Measurements from ENCODE around the gene CNTN3.

Gene CNTN3

GRCh38 chr3:74646094-74646493 lies 31.6 kb upstream of the CNTN3 start:
- H3K4me3 ChIP-seq (ENCODE audit: low read depth, low read length): no peak overlapping the region
- no peak for TF ChIP-seq CTCF (IDR thresholded peaks at IDR 0.05; ENCODE audit: insufficient read depth, low read length, missing control alignments)
- ChIA-PET CTCF (interaction anchor here (1.0 kb wide), 1 partner anchor 9 kb away, joined by 3 read pairs; no protein-coding TSS in a partner anchor), POLR2A (no interaction called here)
- no peak for DNase-seq (ENCODE audit: low read depth, low spot score)

- DNase-seq (ENCODE audit: low read depth, low spot score): no peak
- no peak for TF ChIP-seq CTCF (IDR thresholded peaks at IDR 0.05; ENCODE audit: insufficient read depth, low read length, missing control alignments)
- POLR2A ChIA-PET: no interaction called here
- CTCF ChIA-PET: no interaction called here
- no peak overlapping the region for H3K4me3 ChIP-seq (ENCODE audit: low read depth, low read length)
These were observed 29.2 kb upstream of the CNTN3 start for GRCh38 chr3:74643636-74644035.

DNA sequence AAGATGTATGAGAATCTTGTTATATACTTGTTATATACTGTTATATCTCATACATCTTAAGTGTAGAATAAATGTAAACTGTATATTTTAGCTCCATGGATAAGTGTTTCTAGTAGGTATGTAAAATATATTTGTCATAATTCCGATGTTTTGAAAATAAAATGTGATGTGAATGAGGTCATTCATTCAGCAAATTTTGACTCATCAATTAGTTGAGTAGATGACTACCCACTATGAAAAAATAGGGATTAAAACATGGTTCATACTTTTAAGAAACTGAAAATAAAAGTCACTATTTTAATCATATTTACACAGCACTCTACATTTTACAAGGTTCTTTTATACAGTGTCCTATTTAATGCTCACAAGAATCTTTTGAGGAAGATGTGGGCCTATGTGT lies 28.4 kb upstream of the CNTN3 start:
- no peak for TF ChIP-seq CTCF (IDR thresholded peaks at IDR 0.05; ENCODE audit: insufficient read depth, low read length, missing control alignments)
- CTCF ChIA-PET: no interaction called here
- POLR2A ChIA-PET: no interaction called here
- no peak for DNase-seq (ENCODE audit: low read depth, low spot score)
- H3K4me3 ChIP-seq (ENCODE audit: low read depth, low read length): no peak overlapping the region

GRCh38 chr3:74640211-74640610 lies 25.8 kb upstream of the CNTN3 start:
- ChIA-PET POLR2A (no interaction called here), CTCF (no interaction called here)
- DNase-seq (ENCODE audit: low read depth, low spot score): no peak
- no peak for TF ChIP-seq CTCF (IDR thresholded peaks at IDR 0.05; ENCODE audit: insufficient read depth, low read length, missing control alignments)
- no peak overlapping the region for H3K4me3 ChIP-seq (ENCODE audit: low read depth, low read length)

- POLR2A ChIA-PET: no interaction called here
- no peak for DNase-seq (ENCODE audit: low read depth, low spot score)
These were observed 25.2 kb upstream of the CNTN3 start for GRCh38 chr3:74639681-74640080.

DNA sequence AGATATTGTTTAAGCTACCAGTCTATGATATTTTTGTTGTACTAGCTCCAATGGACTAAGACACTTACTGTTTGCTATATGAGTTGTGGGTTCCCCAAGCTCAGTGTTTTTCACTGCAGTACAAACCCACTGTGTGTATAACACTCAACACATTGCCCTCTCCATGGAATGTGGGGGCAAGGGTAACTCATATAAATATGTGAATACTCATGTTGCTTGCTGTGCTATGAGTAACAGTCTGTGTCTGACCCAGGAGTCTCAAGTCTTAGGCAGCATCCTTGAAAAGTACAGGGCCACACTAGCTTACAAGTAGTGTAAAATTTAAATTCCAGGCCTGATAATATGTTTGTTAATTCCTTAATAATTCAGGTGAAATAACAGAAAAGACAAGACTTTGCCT lies 22.5 kb upstream of the CNTN3 start:
- H3K4me3 ChIP-seq (ENCODE audit: low read depth, low read length): no peak overlapping the region
- ChIA-PET POLR2A (no interaction called here), CTCF (interaction anchor here (1.2 kb wide), 1 partner anchor 260 kb away, joined by 5 read pairs; no protein-coding TSS in a partner anchor)
- DNase-seq (ENCODE audit: low read depth, low spot score): no peak
- TF ChIP-seq CTCF (IDR thresholded peaks at IDR 0.05; ENCODE audit: insufficient read depth, low read length, missing control alignments): no peak

More at GRCh38 chr3:74639681-74640080, 25.2 kb upstream of the CNTN3 start:
- H3K4me3 ChIP-seq (ENCODE audit: low read depth, low read length): no peak overlapping the region
- CTCF ChIA-PET: no interaction called here
- no peak for TF ChIP-seq CTCF (IDR thresholded peaks at IDR 0.05; ENCODE audit: insufficient read depth, low read length, missing control alignments)
